ENCODE measurements around the gene AMZ1.
"Not testable (repeated sequence)": the region's sequence is repeated elsewhere in the genome, so short reads cannot be mapped to it uniquely, and the experiment has no call there.

AMZ1 gene

GRCh38 chr7:2729031-2729892 is 41.3 kb downstream of the AMZ1 start:
- DNase-seq: no peak

DNA sequence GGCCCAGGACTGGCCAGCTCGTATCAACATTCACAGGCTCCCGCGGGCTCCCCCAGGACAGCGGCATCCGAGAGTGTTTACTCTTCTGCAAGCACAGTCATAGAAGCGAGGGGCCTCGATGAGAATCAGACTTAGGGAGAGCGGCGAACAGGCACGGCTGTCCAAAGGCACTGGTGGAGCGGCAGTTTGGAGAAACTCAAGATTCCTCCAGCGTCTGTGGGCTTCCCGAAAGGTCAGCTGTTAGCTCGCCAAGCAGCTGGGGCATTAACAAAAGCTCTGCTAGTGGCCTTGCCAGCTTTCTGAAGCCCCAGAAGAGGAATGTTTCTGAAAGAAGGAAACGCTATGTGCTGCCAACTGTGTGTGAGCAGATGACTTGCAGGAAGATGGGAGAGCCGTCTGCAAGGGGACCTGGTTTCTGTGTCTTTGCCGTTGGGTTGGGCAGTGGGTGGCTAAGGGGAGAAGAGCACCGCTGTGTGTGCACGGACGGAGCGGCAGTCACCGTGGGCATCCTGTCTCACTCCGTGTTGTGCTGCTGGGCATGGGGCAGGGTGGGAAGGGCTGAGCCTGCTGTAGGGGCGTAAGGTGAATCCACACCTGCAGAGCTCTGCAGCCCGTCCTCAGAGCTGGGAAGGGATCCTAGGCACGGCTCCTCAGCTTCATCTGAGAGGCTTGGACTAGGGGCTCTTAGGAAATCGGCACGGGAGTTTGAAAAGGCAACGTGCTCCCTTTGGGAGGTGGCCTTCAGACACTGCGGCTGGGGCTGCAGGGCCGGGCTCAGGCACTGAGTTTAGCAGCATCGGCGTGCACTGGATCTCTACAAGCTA is 42.1 kb downstream of the AMZ1 start:
- no peak for DNase-seq

GRCh38 chr7:2730846-2731770 is 43.1 kb downstream of the AMZ1 start:
- no peak for DNase-seq

DNA sequence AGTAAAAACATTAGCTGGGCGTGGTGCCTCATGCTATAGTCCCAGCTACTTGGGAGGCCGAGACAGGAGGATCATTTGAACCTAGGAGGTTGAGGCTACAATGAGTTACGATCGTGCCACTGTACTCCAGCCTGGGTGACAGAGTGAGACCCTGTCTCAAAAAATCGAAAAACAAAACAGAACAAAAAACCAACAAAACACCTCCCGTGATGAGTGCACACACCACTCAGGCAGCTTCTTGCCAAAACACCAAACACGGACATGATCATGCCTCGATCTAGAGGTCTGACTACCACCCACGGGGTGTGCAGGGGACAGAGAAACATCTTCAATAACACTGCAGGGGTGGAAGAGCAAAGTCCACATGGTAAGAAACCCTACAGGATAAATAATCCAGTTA is 44.4 kb downstream of the AMZ1 start:
- DNase-seq: no peak

GRCh38 chr7:2732959-2733584 is 45.1 kb downstream of the AMZ1 start:
- DNase-seq: no peak

- no peak for DNase-seq
These were observed 46.2 kb downstream of the AMZ1 start for GRCh38 chr7:2734084-2734686.

- no peak for DNase-seq
These were observed 47.0 kb downstream of the AMZ1 start for GRCh38 chr7:2734751-2735571.

GRCh38 chr7:2735744-2736143 is 47.7 kb downstream of the AMZ1 start:
- DNase-seq: no peak

GRCh38 chr7:2736411-2736914 is 48.5 kb downstream of the AMZ1 start:
- no peak for DNase-seq

GRCh38 chr7:2737005-2737743 is 49.2 kb downstream of the AMZ1 start:
- not testable (repeated sequence) for DNase-seq

GRCh38 chr7:2737771-2738540 is 50.0 kb downstream of the AMZ1 start:
- no peak for DNase-seq

GRCh38 chr7:2738766-2739549 is 51.0 kb downstream of the AMZ1 start:
- DNase-seq: no peak

- not testable (repeated sequence) for DNase-seq
These were observed 55.7 kb downstream of the AMZ1 start for GRCh38 chr7:2743523-2744185.

DNA sequence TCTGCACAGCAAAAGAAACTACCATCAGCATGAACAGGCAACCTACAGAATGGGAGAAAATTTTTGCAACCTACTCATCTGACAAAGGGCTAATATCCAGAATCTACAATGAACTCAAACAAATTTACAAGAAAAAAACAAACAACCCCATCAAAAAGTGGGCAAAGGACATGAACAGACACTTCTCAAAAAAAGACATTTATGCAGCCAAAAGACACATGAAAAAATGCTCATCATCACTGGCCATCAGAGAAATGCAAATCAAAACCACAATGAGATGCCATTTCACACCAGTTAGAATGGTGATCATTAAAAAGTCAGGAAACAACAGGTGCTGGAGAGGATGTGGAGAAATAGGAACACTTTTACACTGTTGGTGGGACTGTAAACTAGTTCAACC is 60.7 kb downstream of the AMZ1 start:
- DNase-seq: not testable (repeated sequence)

DNA sequence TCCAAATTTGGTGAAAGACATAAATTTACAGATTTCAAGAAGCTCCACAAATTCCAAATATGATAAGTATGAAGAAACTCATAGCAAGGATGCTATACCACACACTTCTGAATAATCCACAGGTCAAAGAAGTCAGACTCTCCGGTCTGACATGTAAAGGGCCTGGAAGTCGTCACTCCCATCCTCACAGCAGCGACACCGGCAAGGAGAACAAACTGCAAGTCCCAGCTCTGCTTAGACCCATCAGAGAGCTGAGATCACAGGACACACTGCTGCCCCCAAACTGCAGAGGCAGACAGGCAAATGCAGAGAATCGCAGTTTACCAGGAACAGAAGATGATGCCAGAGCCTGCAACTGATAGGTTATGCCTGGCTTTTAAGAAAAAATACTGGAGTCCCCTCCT is 62.0 kb downstream of the AMZ1 start:
- DNase-seq: peak; percentile 66

DNA sequence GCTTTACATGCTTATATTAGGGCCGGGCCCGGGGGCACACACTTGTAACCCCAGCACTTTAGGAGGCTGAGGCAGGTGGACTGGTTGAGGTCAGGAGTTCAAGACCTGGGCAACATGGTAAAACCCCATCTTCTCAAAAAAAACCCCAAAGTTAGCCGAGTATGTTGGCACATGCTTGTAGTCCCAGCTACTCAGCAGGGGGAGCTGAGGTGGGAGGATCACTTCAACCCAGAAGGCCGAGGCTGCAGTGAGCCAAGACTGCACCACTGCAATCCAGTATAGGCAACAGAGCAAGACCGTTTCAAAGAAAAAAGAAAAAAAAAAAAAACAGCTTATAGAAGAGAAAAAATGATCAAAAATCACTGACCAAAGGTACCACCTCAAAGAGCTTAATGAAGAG is 63.1 kb downstream of the AMZ1 start:
- no peak for DNase-seq

DNA sequence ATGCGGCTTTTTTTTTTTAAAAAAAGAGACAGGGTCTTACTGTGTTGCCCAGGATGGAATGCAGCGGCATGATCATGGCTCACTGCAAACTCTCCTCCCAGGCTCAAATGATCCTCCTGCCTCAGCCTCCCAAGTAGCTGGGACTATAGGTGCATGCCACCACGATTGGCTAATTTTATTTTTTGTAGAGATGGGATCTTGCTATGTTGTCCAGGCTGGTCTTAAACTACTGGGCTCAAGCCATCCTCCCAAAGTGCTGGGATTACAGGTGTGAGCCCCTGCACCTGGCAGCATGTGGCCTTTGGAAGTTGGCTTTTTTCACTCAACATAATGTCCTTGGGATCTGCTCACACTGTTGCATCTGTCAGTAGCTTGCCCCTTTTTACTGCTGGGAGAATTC is 65.1 kb downstream of the AMZ1 start:
- no peak for DNase-seq

- peak; percentile 20 for DNase-seq
These were observed 66.1 kb downstream of the AMZ1 start for GRCh38 chr7:2754086-2754485.
